HepG2 (cell line): Measurements from ENCODE around the gene ARHGEF39. TPM values are rescaled to one million over a fixed set of nuclear protein-coding genes. Genes with fewer than 3 reads are reported as not detected.

Source experiments
- EP300 ChIP-seq, 3 experiments: sonication (generic) in 1 of 3; formaldehyde crosslinking in 1 of 3; IDR thresholded peaks; 2 replicates each; pipeline versions ENCODE4 v1.5.1 to v1.6.1; 2011 to 2020; ENCODE audit warnings: low read depth in 2 of 3, low read length in 2 of 3, borderline replicate concordance in 1 of 3, improper control_type of control experiment in 1 of 3, mild to moderate bottlenecking in 1 of 3, missing genetic modification reagents in 1 of 3, moderate library complexity in 1 of 3
- GABPB1 ChIP-seq: IDR thresholded peaks from 2 replicates; pipeline ENCODE4 v1.6.1; 2016; ENCODE audit warnings: mild to moderate bottlenecking, missing genetic modification reagents, moderate library complexity, missing compliant biosample characterization
- HNF4A ChIP-seq: sonication (generic); formaldehyde crosslinking; IDR thresholded peaks from 2 replicates; pipeline ENCODE4 v1.4.0; 2020; ENCODE audit warnings: missing genetic modification reagents
- SAFB2 ChIP-seq: sonication (generic); formaldehyde crosslinking; IDR thresholded peaks from 2 replicates; pipeline ENCODE4 v1.5.1; 2020; ENCODE audit warnings: missing genetic modification reagents, low read depth, mild to moderate bottlenecking, borderline replicate concordance
- ZNF17 ChIP-seq: sonication (generic); formaldehyde crosslinking; IDR thresholded peaks from 2 replicates; pipeline ENCODE4 v1.5.0; 2020; ENCODE audit warnings: mild to moderate bottlenecking, missing genetic modification reagents
- polyA plus RNA-seq, 8 experiments: library from polyadenylated mRNA; depleted of rRNA in 3 of 8; stranded (reverse) in 7 of 8; unstranded in 1 of 8; fragments of >200 nt; fragmentation: Illumina TruSeq in 4 of 8; extraction: Trizol in 4 of 8; gene quantifications; 2 replicates each; pipeline versions ENCODE4 v1.2.1 to v1.2.3, GENCODE V29; 2011 to 2016; ENCODE audit warnings: low read depth in 4 of 8, missing spikeins in 1 of 8, mixed read lengths in 1 of 8; ENCODE audit not compliant: insufficient read depth in 1 of 8
- total RNA-seq, 5 experiments: library from RNA; depleted of rRNA; stranded (reverse); fragments of >200 nt; fragmentation: Illumina TruSeq; extraction: Trizol; gene quantifications; 2 replicates each; pipeline ENCODE4 v1.2.3, GENCODE V29; 2016; ENCODE audit warnings: low read depth in 1 of 5
- TF ChIP-seq, protein P1 (sequence below): sonication (generic); formaldehyde crosslinking; IDR thresholded peaks from 2 replicates; pipeline ENCODE4 v1.5.0; 2020; ENCODE audit warnings: mild to moderate bottlenecking, missing genetic modification reagents, moderate library complexity
- TF ChIP-seq, protein P2 (sequence below): sonication (generic); formaldehyde crosslinking; IDR thresholded peaks from 2 replicates; pipeline ENCODE4 v1.4.0; 2020; ENCODE audit warnings: missing genetic modification reagents
- TF ChIP-seq, protein P3 (sequence below): sonication (generic); formaldehyde crosslinking; IDR thresholded peaks from 2 replicates; pipeline ENCODE4 v1.5.0; 2020; ENCODE audit warnings: mild to moderate bottlenecking, missing genetic modification reagents, borderline replicate concordance

The ARHGEF39 gene
- total and polyA plus RNA-seq, 2 of the 13 experiments (the other 11 are each of a cell fraction or from before 2014, with no cell fraction given): 11.2 to 12.3 TPM

GRCh38 chr9:35669331-35670145, 4.5 kb upstream of the ARHGEF39 start (continued):
- no peak for TF ChIP-seq GABPB1 (CRISPR knock-in tag)
- TF ChIP-seq, protein P1, sequence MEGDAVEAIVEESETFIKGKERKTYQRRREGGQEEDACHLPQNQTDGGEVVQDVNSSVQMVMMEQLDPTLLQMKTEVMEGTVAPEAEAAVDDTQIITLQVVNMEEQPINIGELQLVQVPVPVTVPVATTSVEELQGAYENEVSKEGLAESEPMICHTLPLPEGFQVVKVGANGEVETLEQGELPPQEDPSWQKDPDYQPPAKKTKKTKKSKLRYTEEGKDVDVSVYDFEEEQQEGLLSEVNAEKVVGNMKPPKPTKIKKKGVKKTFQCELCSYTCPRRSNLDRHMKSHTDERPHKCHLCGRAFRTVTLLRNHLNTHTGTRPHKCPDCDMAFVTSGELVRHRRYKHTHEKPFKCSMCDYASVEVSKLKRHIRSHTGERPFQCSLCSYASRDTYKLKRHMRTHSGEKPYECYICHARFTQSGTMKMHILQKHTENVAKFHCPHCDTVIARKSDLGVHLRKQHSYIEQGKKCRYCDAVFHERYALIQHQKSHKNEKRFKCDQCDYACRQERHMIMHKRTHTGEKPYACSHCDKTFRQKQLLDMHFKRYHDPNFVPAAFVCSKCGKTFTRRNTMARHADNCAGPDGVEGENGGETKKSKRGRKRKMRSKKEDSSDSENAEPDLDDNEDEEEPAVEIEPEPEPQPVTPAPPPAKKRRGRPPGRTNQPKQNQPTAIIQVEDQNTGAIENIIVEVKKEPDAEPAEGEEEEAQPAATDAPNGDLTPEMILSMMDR (CRISPR knock-in tag): peak; percentile 12; the same call in 1 of the 2 replicates
- TF ChIP-seq, protein P2, sequence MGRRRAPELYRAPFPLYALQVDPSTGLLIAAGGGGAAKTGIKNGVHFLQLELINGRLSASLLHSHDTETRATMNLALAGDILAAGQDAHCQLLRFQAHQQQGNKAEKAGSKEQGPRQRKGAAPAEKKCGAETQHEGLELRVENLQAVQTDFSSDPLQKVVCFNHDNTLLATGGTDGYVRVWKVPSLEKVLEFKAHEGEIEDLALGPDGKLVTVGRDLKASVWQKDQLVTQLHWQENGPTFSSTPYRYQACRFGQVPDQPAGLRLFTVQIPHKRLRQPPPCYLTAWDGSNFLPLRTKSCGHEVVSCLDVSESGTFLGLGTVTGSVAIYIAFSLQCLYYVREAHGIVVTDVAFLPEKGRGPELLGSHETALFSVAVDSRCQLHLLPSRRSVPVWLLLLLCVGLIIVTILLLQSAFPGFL (CRISPR knock-in tag): no peak
- TF ChIP-seq EP300 (IDR thresholded peaks at IDR 0.05; ENCODE audit: low read depth in 2 of 2, low read length in 2 of 2): peak in 1 of 2 experiments; percentile 70; a peak in 2 of 4 replicates
- TF ChIP-seq EP300 (CRISPR knock-in tag; IDR thresholded peaks at IDR 0.05; ENCODE audit: borderline replicate concordance): peak; percentile 23; the same call in 1 of the 2 replicates
- TF ChIP-seq HNF4A (CRISPR knock-in tag): peak; percentile 93
- TF ChIP-seq, protein P3, sequence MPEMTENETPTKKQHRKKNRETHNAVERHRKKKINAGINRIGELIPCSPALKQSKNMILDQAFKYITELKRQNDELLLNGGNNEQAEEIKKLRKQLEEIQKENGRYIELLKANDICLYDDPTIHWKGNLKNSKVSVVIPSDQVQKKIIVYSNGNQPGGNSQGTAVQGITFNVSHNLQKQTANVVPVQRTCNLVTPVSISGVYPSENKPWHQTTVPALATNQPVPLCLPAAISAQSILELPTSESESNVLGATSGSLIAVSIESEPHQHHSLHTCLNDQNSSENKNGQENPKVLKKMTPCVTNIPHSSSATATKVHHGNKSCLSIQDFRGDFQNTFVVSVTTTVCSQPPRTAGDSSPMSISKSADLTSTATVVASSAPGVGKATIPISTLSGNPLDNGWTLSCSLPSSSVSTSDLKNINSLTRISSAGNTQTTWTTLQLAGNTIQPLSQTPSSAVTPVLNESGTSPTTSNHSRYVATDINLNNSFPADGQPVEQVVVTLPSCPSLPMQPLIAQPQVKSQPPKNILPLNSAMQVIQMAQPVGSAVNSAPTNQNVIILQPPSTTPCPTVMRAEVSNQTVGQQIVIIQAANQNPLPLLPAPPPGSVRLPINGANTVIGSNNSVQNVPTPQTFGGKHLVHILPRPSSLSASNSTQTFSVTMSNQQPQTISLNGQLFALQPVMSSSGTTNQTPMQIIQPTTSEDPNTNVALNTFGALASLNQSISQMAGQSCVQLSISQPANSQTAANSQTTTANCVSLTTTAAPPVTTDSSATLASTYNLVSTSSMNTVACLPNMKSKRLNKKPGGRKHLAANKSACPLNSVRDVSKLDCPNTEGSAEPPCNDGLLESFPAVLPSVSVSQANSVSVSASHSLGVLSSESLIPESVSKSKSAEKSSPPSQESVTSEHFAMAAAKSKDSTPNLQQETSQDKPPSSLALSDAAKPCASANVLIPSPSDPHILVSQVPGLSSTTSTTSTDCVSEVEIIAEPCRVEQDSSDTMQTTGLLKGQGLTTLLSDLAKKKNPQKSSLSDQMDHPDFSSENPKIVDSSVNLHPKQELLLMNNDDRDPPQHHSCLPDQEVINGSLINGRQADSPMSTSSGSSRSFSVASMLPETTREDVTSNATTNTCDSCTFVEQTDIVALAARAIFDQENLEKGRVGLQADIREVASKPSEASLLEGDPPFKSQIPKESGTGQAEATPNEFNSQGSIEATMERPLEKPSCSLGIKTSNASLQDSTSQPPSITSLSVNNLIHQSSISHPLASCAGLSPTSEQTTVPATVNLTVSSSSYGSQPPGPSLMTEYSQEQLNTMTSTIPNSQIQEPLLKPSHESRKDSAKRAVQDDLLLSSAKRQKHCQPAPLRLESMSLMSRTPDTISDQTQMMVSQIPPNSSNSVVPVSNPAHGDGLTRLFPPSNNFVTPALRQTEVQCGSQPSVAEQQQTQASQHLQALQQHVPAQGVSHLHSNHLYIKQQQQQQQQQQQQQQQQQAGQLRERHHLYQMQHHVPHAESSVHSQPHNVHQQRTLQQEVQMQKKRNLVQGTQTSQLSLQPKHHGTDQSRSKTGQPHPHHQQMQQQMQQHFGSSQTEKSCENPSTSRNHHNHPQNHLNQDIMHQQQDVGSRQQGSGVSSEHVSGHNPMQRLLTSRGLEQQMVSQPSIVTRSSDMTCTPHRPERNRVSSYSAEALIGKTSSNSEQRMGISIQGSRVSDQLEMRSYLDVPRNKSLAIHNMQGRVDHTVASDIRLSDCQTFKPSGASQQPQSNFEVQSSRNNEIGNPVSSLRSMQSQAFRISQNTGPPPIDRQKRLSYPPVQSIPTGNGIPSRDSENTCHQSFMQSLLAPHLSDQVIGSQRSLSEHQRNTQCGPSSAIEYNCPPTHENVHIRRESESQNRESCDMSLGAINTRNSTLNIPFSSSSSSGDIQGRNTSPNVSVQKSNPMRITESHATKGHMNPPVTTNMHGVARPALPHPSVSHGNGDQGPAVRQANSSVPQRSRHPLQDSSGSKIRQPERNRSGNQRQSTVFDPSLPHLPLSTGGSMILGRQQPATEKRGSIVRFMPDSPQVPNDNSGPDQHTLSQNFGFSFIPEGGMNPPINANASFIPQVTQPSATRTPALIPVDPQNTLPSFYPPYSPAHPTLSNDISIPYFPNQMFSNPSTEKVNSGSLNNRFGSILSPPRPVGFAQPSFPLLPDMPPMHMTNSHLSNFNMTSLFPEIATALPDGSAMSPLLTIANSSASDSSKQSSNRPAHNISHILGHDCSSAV (CRISPR knock-in tag): no peak
- no peak for TF ChIP-seq SAFB2 (CRISPR knock-in tag)
- no peak for TF ChIP-seq ZNF17
